Activated effector memory CD4-positive, alpha-beta T cell treated with Interleukin-2 at 50 U/mL for 16 hours (primary cell): ENCODE results near the gene ZNF438.
"Not testable (repeated sequence)": the region's sequence is repeated elsewhere in the genome, so short reads cannot be mapped to it uniquely, and the experiment has no call there.

Experiments used
- DNase-seq: peaks from one replicate; pipeline ENCODE4 v3.0.0-alpha.2; 2020

The ZNF438 gene

GRCh38 chr10:31031558-31032257, at the start of gene ZNF438:
ZNF438 (minus strand) TSS chr10:31031865; CDS start chr10:30877034, 154,831 bp downstream.
- DNase-seq, result peak; percentile 95

- DNase-seq, result no peak
These were observed 44.9 kb upstream of the ZNF438 start for GRCh38 chr10:31076610-31076988.

GRCh38 chr10:31075881-31076609, 44.4 kb upstream of the ZNF438 start:
- no peak for DNase-seq

- DNase-seq, result no peak
These were observed 43.8 kb upstream of the ZNF438 start for GRCh38 chr10:31075434-31075833.

- DNase-seq, result no peak
These were observed 43.0 kb upstream of the ZNF438 start for GRCh38 chr10:31074722-31075086.

GRCh38 chr10:31073996-31074721, 42.5 kb upstream of the ZNF438 start:
- no peak for DNase-seq

GRCh38 chr10:31073211-31073610, 41.5 kb upstream of the ZNF438 start:
- DNase-seq, result no peak

- no peak for DNase-seq
These were observed 40.8 kb upstream of the ZNF438 start for GRCh38 chr10:31072451-31072850.

GRCh38 chr10:31071232-31072005, 39.8 kb upstream of the ZNF438 start:
- no peak for DNase-seq

- no peak for DNase-seq
These were observed 39.0 kb upstream of the ZNF438 start for GRCh38 chr10:31070691-31071090.

GRCh38 chr10:31070025-31070424, 38.4 kb upstream of the ZNF438 start:
- no peak for DNase-seq

- DNase-seq, result no peak
These were observed 37.7 kb upstream of the ZNF438 start for GRCh38 chr10:31069411-31069810.

GRCh38 chr10:31064348-31064747, 32.7 kb upstream of the ZNF438 start:
- DNase-seq, result no peak

GRCh38 chr10:31063841-31064240, 32.2 kb upstream of the ZNF438 start:
- no peak for DNase-seq

- no peak for DNase-seq
These were observed 31.2 kb upstream of the ZNF438 start for GRCh38 chr10:31062856-31063255.

- no peak for DNase-seq
These were observed 30.3 kb upstream of the ZNF438 start for GRCh38 chr10:31061941-31062340.

- no peak for DNase-seq
These were observed 27.4 kb upstream of the ZNF438 start for GRCh38 chr10:31058795-31059703.

- DNase-seq, result not testable (repeated sequence)
These were observed 25.0 kb upstream of the ZNF438 start for GRCh38 chr10:31056678-31057077.

- no peak for DNase-seq
These were observed 24.0 kb upstream of the ZNF438 start for GRCh38 chr10:31055573-31056251.

- DNase-seq, result no peak
These were observed 20.0 kb upstream of the ZNF438 start for GRCh38 chr10:31051703-31052102.

GRCh38 chr10:31042670-31043069, 11.0 kb upstream of the ZNF438 start:
- DNase-seq, result no peak
